Ureter (tissue), 1 donor: ENCODE results near the gene TWSG1. TPM values are rescaled to one million over a fixed set of nuclear protein-coding genes. Genes with fewer than 3 reads are reported as not detected.

Experiments
- DNase-seq: peaks from one replicate; pipeline ENCODE4 v3.0.0-alpha.2; 2020; ENCODE audit warnings: low spot score
- total RNA-seq: library from RNA; stranded (reverse); gene quantifications from one replicate; pipeline ENCODE4 v1.2.4, GENCODE V29; 2023
- donor health status: DM: yes; HTN: yes; CAD: no.

The TWSG1 gene
- total RNA-seq = 44.6 TPM

- DNase-seq = peak; percentile 96
Measured at GRCh38 chr18:9334329-9334972, at the start of gene TWSG1. TSS of gene TWSG1 (plus strand) at chr18:9334773. CDS start at chr18:9337230, 2,457 bp downstream.

GRCh38 chr18:9285604-9286003, 49.0 kb upstream of the TWSG1 start:
- DNase-seq = no peak

- DNase-seq = no peak
Measured at GRCh38 chr18:9287036-9287435, 47.5 kb upstream of the TWSG1 start.

- DNase-seq = no peak
Measured at GRCh38 chr18:9289698-9290097, 44.9 kb upstream of the TWSG1 start.

- no peak for DNase-seq
Measured at GRCh38 chr18:9290156-9290555, 44.4 kb upstream of the TWSG1 start.

- DNase-seq = no peak
Measured at GRCh38 chr18:9292047-9292446, 42.5 kb upstream of the TWSG1 start.

GRCh38 chr18:9293948-9294347, 40.6 kb upstream of the TWSG1 start:
- no peak for DNase-seq

GRCh38 chr18:9296233-9297006, 38.2 kb upstream of the TWSG1 start:
- no peak for DNase-seq

GRCh38 chr18:9297007-9297393, 37.6 kb upstream of the TWSG1 start:
- no peak for DNase-seq

- DNase-seq = no peak
Measured at GRCh38 chr18:9304388-9305070, 30.0 kb upstream of the TWSG1 start.

GRCh38 chr18:9319333-9319732, 15.2 kb upstream of the TWSG1 start:
- DNase-seq = no peak

- no peak for DNase-seq
Measured at GRCh38 chr18:9321017-9321452, 13.5 kb upstream of the TWSG1 start.

- no peak for DNase-seq
Measured at GRCh38 chr18:9321736-9322135, 12.8 kb upstream of the TWSG1 start.

- no peak for DNase-seq
Measured at GRCh38 chr18:9322744-9323143, 11.8 kb upstream of the TWSG1 start.

GRCh38 chr18:9323750-9324445, 10.7 kb upstream of the TWSG1 start:
- no peak for DNase-seq

- DNase-seq = no peak
Measured at GRCh38 chr18:9325716-9326115, 8.9 kb upstream of the TWSG1 start.

GRCh38 chr18:9328776-9329175, 5.8 kb upstream of the TWSG1 start:
- DNase-seq = no peak

GRCh38 chr18:9329471-9329870, 5.1 kb upstream of the TWSG1 start:
- DNase-seq = no peak

- no peak for DNase-seq
Measured at GRCh38 chr18:9330419-9330818, 4.2 kb upstream of the TWSG1 start.

- DNase-seq = peak; percentile 42
Measured at GRCh38 chr18:9333441-9334328, 888 bp upstream of the TWSG1 start.
